Lower leg skin (tissue), 4 donors: ENCODE data around the gene NTM. TPM values are rescaled to one million over a fixed set of nuclear protein-coding genes. Genes with fewer than 3 reads are reported as not detected.

Source experiments
- DNase-seq, 2 donors: peaks; one replicate each; pipeline ENCODE4 v3.0.0-alpha.2; 2019; ENCODE audit warnings: low spot score in 2 of 2
- H3K4me3 ChIP-seq: fragments of 200-600 bp; sonication (generic); 2 replicates; pipeline ENCODE4 v1.5.1; 2017; ENCODE audit warnings: mild to moderate bottlenecking, low read depth; ENCODE audit not compliant: poor library complexity, severe bottlenecking
- CTCF ChIP-seq, 3 donors: fragments of 450-650 bp; IDR thresholded peaks; one replicate each; pipeline ENCODE4 v1.5.1; 2016; ENCODE audit warnings: antibody characterized with exemption in 3 of 3, mild to moderate bottlenecking in 3 of 3, moderate library complexity in 2 of 3
- POLR2A ChIP-seq, 2 donors: fragments of 450-650 bp; IDR thresholded peaks; one replicate each; pipeline ENCODE4 v1.6.1; 2016 to 2017; ENCODE audit warnings: antibody characterized with exemption in 2 of 2, mild to moderate bottlenecking in 1 of 2, moderate library complexity in 1 of 2
- WGBS, 2 donors: methylation state at CpG; one replicate each; pipeline ENCODE4 v1.1.5; 2018; 5-methylcytosine and 5-hydroxymethylcytosine counted together
- intact Hi-C: fragments of 100-400 bp; cut with DNase I; formaldehyde crosslinking; loops from one replicate; pipeline ENCODE4 v1.15.0; 2023; ENCODE audit warnings: low total_unique reads
- total RNA-seq, 4 donors: library from RNA; depleted of rRNA; stranded (reverse); fragments of >200 nt; gene quantifications; one replicate each; pipeline ENCODE4 v1.1.0, GENCODE V29; 2016

NTM gene
- total RNA-seq, 4 donors from 2014 or later = 2.8 to 5.7 (median 4.9) TPM

GRCh38 chr11:132346558-132347148, 976.2 kb downstream of the NTM start:
- no peak for DNase-seq
- WGBS, 2 donors = 70 to 79% methylated on average over 6 of the region's 6 CpGs
- no peak overlapping the region for H3K4me3 ChIP-seq
- TF ChIP-seq POLR2A (IDR thresholded peaks at IDR 0.05) = no peak
- no peak for TF ChIP-seq CTCF (IDR thresholded peaks at IDR 0.05)
- intact Hi-C loops = no loop called here

GRCh38 chr11:132347156-132348090, 977.0 kb downstream of the NTM start:
- TF ChIP-seq POLR2A (IDR thresholded peaks at IDR 0.05) (no peak), CTCF (IDR thresholded peaks at IDR 0.05) (no peak)
- no peak for DNase-seq
- H3K4me3 ChIP-seq = no peak overlapping the region
- WGBS, 2 donors = 59 to 61% methylated on average over 22 of the region's 22 CpGs
- intact Hi-C loops = no loop called here

GRCh38 chr11:132349811-132350733, 979.7 kb downstream of the NTM start:
- no peak for TF ChIP-seq CTCF (IDR thresholded peaks at IDR 0.05)
- no peak for DNase-seq
- no peak overlapping the region for H3K4me3 ChIP-seq
- intact Hi-C loops = no loop called here
- WGBS, 2 donors = 81 to 83% methylated on average over 7 of the region's 7 CpGs

- DNase-seq = no peak
- 91 to 98% methylated on average over 7 of the region's 7 CpGs for WGBS, 2 donors
- H3K4me3 ChIP-seq = no peak overlapping the region
- TF ChIP-seq POLR2A (IDR thresholded peaks at IDR 0.05) (no peak), CTCF (IDR thresholded peaks at IDR 0.05) (no peak)
- intact Hi-C loops = no loop called here
These were observed 980.6 kb downstream of the NTM start for GRCh38 chr11:132351050-132351449.

GRCh38 chr11:132352497-132352896, 982.1 kb downstream of the NTM start:
- intact Hi-C loops = no loop called here
- no peak for DNase-seq
- no peak for TF ChIP-seq CTCF (IDR thresholded peaks at IDR 0.05)
- TF ChIP-seq POLR2A (IDR thresholded peaks at IDR 0.05) = no peak
- WGBS, 2 donors = 89 to 93% methylated on average over 8 of the region's 8 CpGs
- no peak overlapping the region for H3K4me3 ChIP-seq
